Non-pigmented ciliary epithelial cell (primary cell): ENCODE data around the gene LTBP4.
"Not testable (repeated sequence)": the region's sequence is repeated elsewhere in the genome, so short reads cannot be mapped to it uniquely, and the experiment has no call there.

Experiments used
- DNase-seq: peaks from one replicate; pipeline ENCODE4 v3.0.0-alpha.2; 2010; ENCODE audit warnings: low read depth

The LTBP4 gene

GRCh38 chr19:40611900-40612698 lies 10.9 kb downstream of the LTBP4 start:
- DNase-seq, result no peak

GRCh38 chr19:40612831-40613689 lies 11.9 kb downstream of the LTBP4 start:
- DNase-seq, result no peak

- DNase-seq, result no peak
These were observed 12.8 kb downstream of the LTBP4 start for GRCh38 chr19:40613690-40614621.

- DNase-seq, result peak; percentile 98
These were observed 13.6 kb downstream of the LTBP4 start for GRCh38 chr19:40614622-40615411.

GRCh38 chr19:40616178-40616577 lies 15.0 kb downstream of the LTBP4 start:
- DNase-seq, result no peak

GRCh38 chr19:40616941-40617340 lies 15.8 kb downstream of the LTBP4 start:
- no peak for DNase-seq

- no peak for DNase-seq
These were observed 16.8 kb downstream of the LTBP4 start for GRCh38 chr19:40617961-40618360.

- no peak for DNase-seq
These were observed 18.4 kb downstream of the LTBP4 start for GRCh38 chr19:40619333-40620160.

- DNase-seq, result no peak
These were observed 19.0 kb downstream of the LTBP4 start for GRCh38 chr19:40620161-40620485.

GRCh38 chr19:40621283-40621682 lies 20.1 kb downstream of the LTBP4 start:
- no peak for DNase-seq

- DNase-seq, result no peak
These were observed 21.0 kb downstream of the LTBP4 start for GRCh38 chr19:40621966-40622772.

GRCh38 chr19:40622773-40623075 lies 21.6 kb downstream of the LTBP4 start:
- DNase-seq, result no peak

- no peak for DNase-seq
These were observed 22.5 kb downstream of the LTBP4 start for GRCh38 chr19:40623403-40624251.

GRCh38 chr19:40624369-40625153 lies 23.4 kb downstream of the LTBP4 start:
- not testable (repeated sequence) for DNase-seq

GRCh38 chr19:40625406-40626120 lies 24.4 kb downstream of the LTBP4 start:
- no peak for DNase-seq

GRCh38 chr19:40626918-40627317 lies 25.7 kb downstream of the LTBP4 start:
- no peak for DNase-seq
